Brain microvascular endothelial cell (primary cell): ENCODE results near the gene C10orf71.

Experiments
- DNase-seq: peaks from one replicate; pipeline ENCODE4 v3.0.0-alpha.2; 2020
- H3K27ac ChIP-seq: fragments of 250-450 bp; sonication (Bioruptor Pico); 2 replicates; pipeline ENCODE4 v1.5.1; 2020; ENCODE audit warnings: mild to moderate bottlenecking, moderate library complexity
- H3K27me3 ChIP-seq: fragments of 250-450 bp; sonication (Bioruptor Pico); replicated peaks from 2 replicates; pipeline ENCODE4 v1.5.1; 2020; ENCODE audit warnings: mild to moderate bottlenecking
- H3K36me3 ChIP-seq: fragments of 250-450 bp; sonication (Bioruptor Pico); replicated peaks from 2 replicates; pipeline ENCODE4 v1.5.1; 2020; ENCODE audit warnings: mild to moderate bottlenecking
- H3K4me3 ChIP-seq: 2 replicates; pipeline ENCODE4 v1.5.1; 2011; ENCODE audit warnings: low read depth, mild to moderate bottlenecking, control low read depth, low read length, moderate library complexity
- in situ Hi-C: cut with HindIII; loops from 2 replicates; pipeline ENCODE4 v1.10.0; 2017; ENCODE audit warnings: low sequenced_read_pairs, low pct_ligation_motif_present
- TF ChIP-seq, protein P1 (sequence below): IDR thresholded peaks from 2 replicates; pipeline ENCODE4 v1.5.1; 2011; ENCODE audit warnings: low read depth, mild to moderate bottlenecking, moderate library complexity, low read length, control low read depth, inconsistent platforms; ENCODE audit errors: missing control alignments

The C10orf71 gene

DNA sequence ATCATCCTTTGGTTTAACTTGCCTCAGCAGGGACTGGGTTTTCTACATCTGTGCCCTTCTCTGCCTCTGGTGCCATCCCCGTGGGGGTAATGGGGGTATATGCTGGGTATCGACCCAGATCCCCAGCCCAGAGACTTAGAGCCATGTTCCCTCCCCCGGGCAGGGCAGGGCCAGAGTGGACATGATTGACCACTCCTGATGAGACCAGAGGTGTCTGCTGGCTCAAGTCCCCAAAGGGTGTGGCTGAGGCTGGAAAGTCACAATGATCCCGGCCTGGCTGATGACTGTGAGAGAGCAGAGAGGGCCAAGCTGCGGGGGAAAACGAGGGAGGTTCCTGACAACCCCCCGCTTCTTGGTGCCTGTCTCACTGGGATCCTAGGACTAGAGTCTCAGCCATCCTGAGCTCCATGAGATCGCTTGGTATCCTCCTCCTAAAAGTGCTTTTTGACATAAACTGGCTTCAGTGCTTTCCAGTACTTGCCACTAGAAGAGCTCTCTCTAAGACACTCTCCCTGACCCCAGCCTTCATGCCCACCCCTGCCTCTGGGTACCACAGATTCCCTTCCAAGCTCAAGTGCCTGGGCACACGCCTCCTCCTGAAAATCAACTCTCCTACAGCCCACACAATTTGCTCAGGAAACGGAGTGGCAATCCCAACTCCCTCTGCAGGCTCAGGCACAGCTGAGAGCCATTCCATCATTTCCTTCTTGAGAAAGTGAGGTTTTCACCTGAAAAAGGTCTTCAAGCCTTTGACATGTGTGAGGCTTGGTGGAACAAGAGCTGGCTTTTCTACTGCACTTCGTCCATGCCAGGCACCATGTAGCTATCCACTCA lies 63.0 kb downstream of the C10orf71 start:
- TF ChIP-seq, protein P1, sequence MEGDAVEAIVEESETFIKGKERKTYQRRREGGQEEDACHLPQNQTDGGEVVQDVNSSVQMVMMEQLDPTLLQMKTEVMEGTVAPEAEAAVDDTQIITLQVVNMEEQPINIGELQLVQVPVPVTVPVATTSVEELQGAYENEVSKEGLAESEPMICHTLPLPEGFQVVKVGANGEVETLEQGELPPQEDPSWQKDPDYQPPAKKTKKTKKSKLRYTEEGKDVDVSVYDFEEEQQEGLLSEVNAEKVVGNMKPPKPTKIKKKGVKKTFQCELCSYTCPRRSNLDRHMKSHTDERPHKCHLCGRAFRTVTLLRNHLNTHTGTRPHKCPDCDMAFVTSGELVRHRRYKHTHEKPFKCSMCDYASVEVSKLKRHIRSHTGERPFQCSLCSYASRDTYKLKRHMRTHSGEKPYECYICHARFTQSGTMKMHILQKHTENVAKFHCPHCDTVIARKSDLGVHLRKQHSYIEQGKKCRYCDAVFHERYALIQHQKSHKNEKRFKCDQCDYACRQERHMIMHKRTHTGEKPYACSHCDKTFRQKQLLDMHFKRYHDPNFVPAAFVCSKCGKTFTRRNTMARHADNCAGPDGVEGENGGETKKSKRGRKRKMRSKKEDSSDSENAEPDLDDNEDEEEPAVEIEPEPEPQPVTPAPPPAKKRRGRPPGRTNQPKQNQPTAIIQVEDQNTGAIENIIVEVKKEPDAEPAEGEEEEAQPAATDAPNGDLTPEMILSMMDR: no peak
- in situ Hi-C loops: no loop called here
- Histone ChIP-seq H3K4me3 (no peak overlapping the region), H3K27ac (no peak overlapping the region), H3K36me3 (no peaks in the 10 kb centered on the region), H3K27me3 (no peaks in the 10 kb centered on the region)
- DNase-seq: no peak

DNA sequence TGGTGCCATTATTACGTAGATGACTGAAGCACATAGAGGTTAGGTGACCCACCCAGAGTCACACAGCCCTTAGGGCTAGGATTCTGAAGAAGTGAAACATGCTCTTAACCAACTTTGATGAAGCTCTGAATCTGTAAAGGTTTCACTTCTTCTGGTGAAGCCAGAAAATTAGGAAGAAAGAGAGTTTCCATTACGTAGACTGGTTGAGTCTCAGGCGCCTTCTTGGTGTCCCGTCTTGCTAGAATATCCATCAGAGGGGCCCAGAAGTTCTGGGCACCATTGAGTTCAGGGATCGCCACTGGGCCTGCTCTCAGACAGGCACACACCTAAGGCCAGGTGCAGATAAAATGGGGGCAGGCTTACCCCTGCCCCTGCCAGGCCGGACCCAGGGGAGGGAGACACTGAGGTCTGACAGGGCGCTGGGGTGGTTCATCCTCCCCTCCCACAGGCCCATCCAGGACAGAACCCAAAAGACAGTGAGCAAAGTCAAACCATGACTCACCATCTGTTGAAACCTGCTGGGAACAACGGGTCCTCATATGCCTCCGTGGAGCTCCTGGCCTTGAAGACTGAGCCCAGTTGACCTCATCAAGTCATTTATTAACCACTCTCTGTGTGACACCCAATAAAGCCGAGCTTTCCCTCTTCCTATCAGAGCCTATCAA lies 63.8 kb downstream of the C10orf71 start:
- H3K4me3 ChIP-seq: no peak overlapping the region
- H3K36me3 ChIP-seq: no peaks in the 10 kb centered on the region
- no peak for DNase-seq
- H3K27me3 ChIP-seq: no peaks in the 10 kb centered on the region
- H3K27ac ChIP-seq: no peak overlapping the region
- in situ Hi-C loops: no loop called here
- TF ChIP-seq, protein P1: no peak

DNA sequence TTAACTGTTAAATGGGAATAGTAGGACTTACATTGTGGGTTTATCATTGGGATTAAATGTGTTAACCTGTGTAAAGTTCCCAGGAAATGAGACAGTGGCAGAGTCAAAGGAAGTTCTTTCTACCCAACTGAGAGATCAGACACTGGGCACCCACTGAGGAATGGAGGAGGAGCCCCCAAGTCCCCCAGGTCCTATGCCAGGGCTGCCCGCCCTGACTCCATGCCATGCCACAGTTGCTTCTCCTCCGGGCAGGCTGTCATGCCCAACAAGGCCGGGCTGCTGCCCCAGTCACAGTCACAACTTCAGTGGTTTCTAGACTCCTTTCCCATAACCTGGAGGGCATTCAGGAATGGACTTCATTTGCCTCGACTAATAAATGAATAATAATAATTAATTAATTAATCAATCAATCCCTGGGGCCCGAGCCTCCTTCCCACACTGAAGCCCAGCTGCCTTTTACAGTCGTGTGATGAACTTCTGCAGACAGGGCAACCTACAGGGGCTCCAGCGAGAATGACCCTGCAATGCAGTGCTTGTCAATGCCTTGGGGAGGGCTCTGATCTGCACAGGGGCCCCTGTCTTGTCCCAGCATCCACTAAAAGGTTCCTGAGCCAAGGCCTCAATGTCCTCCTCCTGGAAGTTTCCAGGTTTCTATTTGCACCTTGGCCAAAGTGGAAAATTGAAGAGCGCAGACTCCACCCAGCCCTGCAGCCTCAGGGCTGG lies 64.5 kb downstream of the C10orf71 start:
- H3K4me3 ChIP-seq: no peak overlapping the region
- no peak overlapping the region for H3K27ac ChIP-seq
- DNase-seq: no peak
- TF ChIP-seq, protein P1: no peak
- in situ Hi-C loops: no loop called here
- H3K36me3 ChIP-seq: no peaks in the 10 kb centered on the region
- H3K27me3 ChIP-seq: no peaks in the 10 kb centered on the region

DNA sequence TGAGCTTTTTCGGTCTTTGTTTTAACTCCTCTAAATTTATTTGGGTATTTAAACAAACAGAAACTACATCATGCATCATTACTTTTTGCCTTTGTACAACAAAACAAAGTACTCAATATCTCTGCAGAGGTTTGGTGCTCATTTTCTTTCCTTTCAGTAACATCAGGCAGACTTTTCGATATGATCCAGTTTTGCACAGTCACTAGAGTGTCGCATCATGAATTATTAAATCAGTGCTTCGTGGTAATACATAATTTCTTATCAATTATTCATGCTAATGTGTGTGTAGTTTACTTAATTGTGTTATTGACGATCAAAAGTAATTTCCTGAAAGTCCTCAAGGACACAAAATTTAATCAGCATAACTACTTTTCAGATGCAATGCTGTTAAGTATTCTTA lies 65.1 kb downstream of the C10orf71 start:
- Histone ChIP-seq H3K27ac (no peak overlapping the region), H3K27me3 (no peaks in the 10 kb centered on the region), H3K4me3 (no peak overlapping the region), H3K36me3 (no peaks in the 10 kb centered on the region)
- no peak for DNase-seq
- TF ChIP-seq, protein P1: no peak
- in situ Hi-C loops: no loop called here

DNA sequence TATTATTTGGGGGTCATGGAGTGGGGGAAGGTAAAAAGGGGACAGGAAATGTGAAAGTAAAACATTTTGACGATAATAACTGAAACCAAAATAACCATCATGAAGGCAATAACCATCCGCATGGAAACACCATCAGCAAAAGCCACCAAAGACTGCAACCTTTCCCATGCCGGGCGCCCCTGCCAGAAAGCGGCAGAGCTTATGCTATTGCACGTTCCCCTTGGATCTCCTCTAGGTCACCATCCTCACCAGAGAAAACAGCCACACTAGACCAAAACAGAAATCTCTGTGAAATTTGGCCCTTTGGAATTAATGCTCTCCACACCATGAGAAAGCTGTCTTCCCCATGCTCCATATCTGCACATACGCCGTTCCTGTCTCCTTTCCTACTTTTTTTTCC lies 65.8 kb downstream of the C10orf71 start:
- H3K27ac ChIP-seq: no peak overlapping the region
- H3K36me3 ChIP-seq: no peaks in the 10 kb centered on the region
- H3K27me3 ChIP-seq: no peaks in the 10 kb centered on the region
- TF ChIP-seq, protein P1: no peak
- in situ Hi-C loops: no loop called here
- no peak overlapping the region for H3K4me3 ChIP-seq
- DNase-seq: no peak
